WTC11 (cell line): ENCODE data around the gene TNFSF15. TPM values are rescaled to one million over a fixed set of nuclear protein-coding genes. Genes with fewer than 3 reads are reported as not detected.

ENCODE experiments used
- ATAC-seq: fragments of 200-7000 bp; cut with Tn5 transposase; 2 replicates; pipeline ENCODE4 v1.10.0; 2021; ENCODE audit warnings: mild to moderate bottlenecking, moderate library complexity
- CTCF ChIA-PET: fragments of 300-600 bp; sonication (Branson Sonifier 250); formaldehyde crosslinking; loops from one replicate; lab custom pipeline; 2021; ENCODE audit warnings: antibody characterized with exemption; lab: Charles Lee
- POLR2A ChIA-PET: fragments of 350-600 bp; sonication (Branson Sonifier 250); formaldehyde crosslinking; loops from one replicate; lab custom pipeline; 2021; ENCODE audit warnings: antibody characterized with exemption; lab: Charles Lee
- DNase-seq: peaks from one replicate; pipeline ENCODE4 v3.0.0; 2021; ENCODE audit warnings: low spot score
- H3K27ac Mint-ChIP-seq: 2 replicates; pipeline ENCODE4 v1.8.0; 2021; ENCODE audit warnings: mixed read lengths
- H3K27me3 Mint-ChIP-seq: 2 replicates; pipeline ENCODE4 v1.8.0; 2021; ENCODE audit warnings: low read depth, mild to moderate bottlenecking, moderate library complexity, mixed read lengths
- H3K36me3 Mint-ChIP-seq: 2 replicates; pipeline ENCODE4 v1.8.0; 2021; ENCODE audit warnings: mixed read lengths
- H3K4me1 Mint-ChIP-seq: 2 replicates; pipeline ENCODE4 v1.8.0; 2022; ENCODE audit warnings: mixed read lengths
- H3K4me3 Mint-ChIP-seq: 2 replicates; pipeline ENCODE4 v1.8.0; 2021; ENCODE audit warnings: mild to moderate bottlenecking, moderate library complexity, mixed read lengths
- H3K9me3 Mint-ChIP-seq: 2 replicates; pipeline ENCODE4 v1.8.0; 2021; ENCODE audit warnings: mixed read lengths
- ATF2 ChIP-seq: sonication (generic); formaldehyde crosslinking; IDR thresholded peaks from 2 replicates; pipeline ENCODE4 v1.8.1; 2022; ENCODE audit warnings: low read depth, missing genetic modification reagents, borderline replicate concordance
- CBFB ChIP-seq: sonication (generic); formaldehyde crosslinking; IDR thresholded peaks from 2 replicates; pipeline ENCODE4 v1.8.1; 2022; ENCODE audit warnings: mild to moderate bottlenecking, low read depth, missing genetic modification reagents
- CREM ChIP-seq: sonication (generic); formaldehyde crosslinking; IDR thresholded peaks from 2 replicates; pipeline ENCODE4 v1.8.1; 2022; ENCODE audit warnings: mild to moderate bottlenecking, missing genetic modification reagents, moderate library complexity
- E2F1 ChIP-seq: sonication (generic); formaldehyde crosslinking; IDR thresholded peaks from 2 replicates; pipeline ENCODE4 v1.8.0; 2022; ENCODE audit warnings: mild to moderate bottlenecking, missing genetic modification reagents
- ESRRA ChIP-seq: sonication (generic); formaldehyde crosslinking; IDR thresholded peaks from 2 replicates; pipeline ENCODE4 v1.8.1; 2022; ENCODE audit warnings: mild to moderate bottlenecking, missing genetic modification reagents, borderline replicate concordance
- ETV6 ChIP-seq: sonication (generic); formaldehyde crosslinking; IDR thresholded peaks from 2 replicates; pipeline ENCODE4 v1.8.1; 2022; ENCODE audit warnings: mild to moderate bottlenecking, missing genetic modification reagents
- FOXJ3 ChIP-seq: sonication (generic); formaldehyde crosslinking; IDR thresholded peaks from 2 replicates; pipeline ENCODE4 v1.9.0; 2021; ENCODE audit warnings: missing genetic modification reagents, mild to moderate bottlenecking, borderline replicate concordance
- FOXP4 ChIP-seq: sonication (generic); formaldehyde crosslinking; IDR thresholded peaks from 2 replicates; pipeline ENCODE4 v1.8.0; 2022; ENCODE audit warnings: mild to moderate bottlenecking, missing genetic modification reagents
- IRF1 ChIP-seq: sonication (generic); formaldehyde crosslinking; IDR thresholded peaks from 2 replicates; pipeline ENCODE4 v1.8.0; 2023; ENCODE audit warnings: missing genetic modification reagents
- MLX ChIP-seq: sonication (generic); formaldehyde crosslinking; IDR thresholded peaks from 2 replicates; pipeline ENCODE4 v1.8.1; 2023; ENCODE audit warnings: mild to moderate bottlenecking, missing genetic modification reagents, moderate library complexity
- NR1H2 ChIP-seq: sonication (generic); formaldehyde crosslinking; IDR thresholded peaks from 2 replicates; pipeline ENCODE4 v1.9.0; 2021; ENCODE audit warnings: mild to moderate bottlenecking, moderate library complexity, missing genetic modification reagents
- PRDM15 ChIP-seq: sonication (generic); formaldehyde crosslinking; IDR thresholded peaks from 2 replicates; pipeline ENCODE4 v1.8.0; 2022; ENCODE audit warnings: missing genetic modification reagents
- PREB ChIP-seq: sonication (generic); formaldehyde crosslinking; IDR thresholded peaks from 2 replicates; pipeline ENCODE4 v1.8.1; 2022; ENCODE audit warnings: mild to moderate bottlenecking, missing genetic modification reagents, moderate library complexity, borderline replicate concordance
- SOX15 ChIP-seq: fragments of 250-450 bp; sonication (Bioruptor Pico); IDR thresholded peaks from 2 replicates; pipeline ENCODE4 v1.9.0; 2021; ENCODE audit warnings: mild to moderate bottlenecking
- TEAD4 ChIP-seq: sonication (generic); formaldehyde crosslinking; IDR thresholded peaks from 2 replicates; pipeline ENCODE4 v1.8.0; 2022; ENCODE audit warnings: mild to moderate bottlenecking, missing genetic modification reagents
- ZNF219 ChIP-seq: sonication (generic); formaldehyde crosslinking; IDR thresholded peaks from 2 replicates; pipeline ENCODE4 v1.8.0; 2023; ENCODE audit warnings: missing genetic modification reagents, mild to moderate bottlenecking, borderline replicate concordance
- ZNF281 ChIP-seq: sonication (generic); formaldehyde crosslinking; IDR thresholded peaks from 2 replicates; pipeline ENCODE4 v1.8.0; 2023; ENCODE audit warnings: mild to moderate bottlenecking, missing genetic modification reagents
- ZNF317 ChIP-seq: sonication (generic); formaldehyde crosslinking; IDR thresholded peaks from 2 replicates; pipeline ENCODE4 v1.8.1; 2023; ENCODE audit warnings: low read depth, mild to moderate bottlenecking, moderate library complexity, missing genetic modification reagents, borderline replicate concordance
- ZNF416 ChIP-seq: fragments of 250-450 bp; sonication (Bioruptor Pico); IDR thresholded peaks from 2 replicates; pipeline ENCODE4 v1.9.0; 2021; ENCODE audit warnings: mild to moderate bottlenecking, inconsistent platforms
- total RNA-seq: library from RNA; stranded (reverse); gene quantifications from 3 replicates; pipeline ENCODE4 v1.2.3, GENCODE V29; 2021

The TNFSF15 gene
- total RNA-seq, 1 experiment from 2014 or later: 0.11 TPM

- no peak for TF ChIP-seq FOXJ3 (CRISPR knock-in tag)
- TF ChIP-seq ESRRA (CRISPR knock-in tag): no peak
- no peak for TF ChIP-seq TEAD4
- no peak for TF ChIP-seq MLX (CRISPR knock-in tag)
- TF ChIP-seq, all 79 proteins: peak for 0
Observed at GRCh38 chr9:114791736-114792135, 14.1 kb downstream of the TNFSF15 start (continued).

- POLR2A ChIA-PET: no interaction called here
- no peak for DNase-seq
- no peak for ATAC-seq
- Mint-ChIP-seq H3K4me1 (no peaks in the 10 kb centered on the region), H3K36me3 (no peaks in the 10 kb centered on the region)
- TF ChIP-seq SOX15 (CRISPR knock-in tag) (no peak), NR1H2 (CRISPR knock-in tag) (no peak), PRDM15 (no peak), TEAD4 (no peak), PREB (CRISPR knock-in tag) (no peak), ESRRA (CRISPR knock-in tag) (no peak), ETV6 (CRISPR knock-in tag) (no peak), ZNF317 (no peak), ZNF219 (CRISPR knock-in tag) (no peak), ATF2 (no peak), ZNF281 (CRISPR knock-in tag) (no peak), FOXP4 (CRISPR knock-in tag) (no peak), ZNF416 (no peak), CBFB (CRISPR knock-in tag) (no peak), E2F1 (CRISPR knock-in tag) (no peak), IRF1 (CRISPR knock-in tag) (no peak), CREM (CRISPR knock-in tag) (no peak)
- TF ChIP-seq, all 79 proteins: peak for 0
- Mint-ChIP-seq H3K4me3 (no peak overlapping the region), H3K9me3 (no peaks in the 10 kb centered on the region), H3K27me3 (peaks cover 13% of the 10 kb centered on the region), H3K27ac (no peak overlapping the region)
- CTCF ChIA-PET: no interaction called here
Observed at GRCh38 chr9:114791312-114791711, 14.5 kb downstream of the TNFSF15 start.
